CD4-positive, alpha-beta T cell treated with Interleukin-15 for 1 hour (primary cell): ENCODE data around the gene PKP2.
"Not testable (repeated sequence)": the region's sequence is repeated elsewhere in the genome, so short reads cannot be mapped to it uniquely, and the experiment has no call there.

ENCODE experiments used
- DNase-seq: peaks from one replicate; pipeline ENCODE4 v3.0.0-alpha.2; 2020

The PKP2 gene

GRCh38 chr12:32895688-32896431 is 717 bp downstream of the PKP2 start:
- DNase-seq = no peak

GRCh38 chr12:32894566-32894965 is 2.0 kb downstream of the PKP2 start:
- no peak for DNase-seq

GRCh38 chr12:32893458-32893857 is 3.1 kb downstream of the PKP2 start:
- DNase-seq = no peak

GRCh38 chr12:32893043-32893442 is 3.5 kb downstream of the PKP2 start:
- no peak for DNase-seq

GRCh38 chr12:32892369-32892768 is 4.2 kb downstream of the PKP2 start:
- DNase-seq = not testable (repeated sequence)

GRCh38 chr12:32891956-32892355 is 4.6 kb downstream of the PKP2 start:
- no peak for DNase-seq

GRCh38 chr12:32891526-32891925 is 5.1 kb downstream of the PKP2 start:
- DNase-seq = no peak

GRCh38 chr12:32889011-32889760 is 7.4 kb downstream of the PKP2 start:
- no peak for DNase-seq

GRCh38 chr12:32887058-32887457 is 9.5 kb downstream of the PKP2 start:
- DNase-seq = no peak

GRCh38 chr12:32885831-32886230 is 10.7 kb downstream of the PKP2 start:
- no peak for DNase-seq

GRCh38 chr12:32884962-32885361 is 11.6 kb downstream of the PKP2 start:
- DNase-seq = no peak

GRCh38 chr12:32881702-32882101 is 14.9 kb downstream of the PKP2 start:
- DNase-seq = no peak

- DNase-seq = no peak
Observed at GRCh38 chr12:32881107-32881506, 15.5 kb downstream of the PKP2 start.

- not testable (repeated sequence) for DNase-seq
Observed at GRCh38 chr12:32879066-32879465, 17.5 kb downstream of the PKP2 start.

- no peak for DNase-seq
Observed at GRCh38 chr12:32877601-32878459, 18.7 kb downstream of the PKP2 start.

- no peak for DNase-seq
Observed at GRCh38 chr12:32876004-32876403, 20.6 kb downstream of the PKP2 start.

GRCh38 chr12:32874975-32875374 is 21.6 kb downstream of the PKP2 start:
- no peak for DNase-seq

GRCh38 chr12:32874078-32874477 is 22.5 kb downstream of the PKP2 start:
- DNase-seq = no peak

GRCh38 chr12:32872416-32872815 is 24.2 kb downstream of the PKP2 start:
- not testable (repeated sequence) for DNase-seq

GRCh38 chr12:32870716-32871115 is 25.9 kb downstream of the PKP2 start:
- no peak for DNase-seq

- DNase-seq = no peak
Observed at GRCh38 chr12:32868885-32869284, 27.7 kb downstream of the PKP2 start.

- DNase-seq = no peak
Observed at GRCh38 chr12:32864731-32865130, 31.8 kb downstream of the PKP2 start.

GRCh38 chr12:32863128-32863527 is 33.4 kb downstream of the PKP2 start:
- no peak for DNase-seq
